ENCODE results near the gene ANK3. TPM values are rescaled to one million over a fixed set of nuclear protein-coding genes. Genes with fewer than 3 reads are reported as not detected.

Gene ANK3
- total and polyA plus RNA-seq, 2 donors from 2014 or later = 38.2 to 214 TPM

DNA sequence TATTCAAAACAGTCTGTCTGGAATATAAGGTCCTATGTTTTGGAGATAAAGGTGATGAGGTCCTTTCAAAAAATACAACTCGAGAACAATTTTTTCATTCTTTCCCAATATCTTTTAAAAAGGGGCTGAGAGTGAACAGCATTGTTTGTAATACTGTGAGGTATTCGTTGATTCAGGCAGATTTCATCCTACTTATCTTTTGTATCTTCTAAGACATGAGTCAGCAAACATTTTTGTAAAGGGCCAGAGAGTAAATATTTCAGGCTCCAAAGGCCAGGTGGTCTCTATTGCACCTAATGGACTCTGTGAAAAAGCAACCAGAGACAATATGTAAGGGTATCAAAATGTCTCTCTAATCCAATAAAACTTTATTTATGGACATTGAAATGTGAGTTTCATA is 8.1 kb upstream of the ANK3 start:
- TF ChIP-seq, protein P1, sequence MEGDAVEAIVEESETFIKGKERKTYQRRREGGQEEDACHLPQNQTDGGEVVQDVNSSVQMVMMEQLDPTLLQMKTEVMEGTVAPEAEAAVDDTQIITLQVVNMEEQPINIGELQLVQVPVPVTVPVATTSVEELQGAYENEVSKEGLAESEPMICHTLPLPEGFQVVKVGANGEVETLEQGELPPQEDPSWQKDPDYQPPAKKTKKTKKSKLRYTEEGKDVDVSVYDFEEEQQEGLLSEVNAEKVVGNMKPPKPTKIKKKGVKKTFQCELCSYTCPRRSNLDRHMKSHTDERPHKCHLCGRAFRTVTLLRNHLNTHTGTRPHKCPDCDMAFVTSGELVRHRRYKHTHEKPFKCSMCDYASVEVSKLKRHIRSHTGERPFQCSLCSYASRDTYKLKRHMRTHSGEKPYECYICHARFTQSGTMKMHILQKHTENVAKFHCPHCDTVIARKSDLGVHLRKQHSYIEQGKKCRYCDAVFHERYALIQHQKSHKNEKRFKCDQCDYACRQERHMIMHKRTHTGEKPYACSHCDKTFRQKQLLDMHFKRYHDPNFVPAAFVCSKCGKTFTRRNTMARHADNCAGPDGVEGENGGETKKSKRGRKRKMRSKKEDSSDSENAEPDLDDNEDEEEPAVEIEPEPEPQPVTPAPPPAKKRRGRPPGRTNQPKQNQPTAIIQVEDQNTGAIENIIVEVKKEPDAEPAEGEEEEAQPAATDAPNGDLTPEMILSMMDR (IDR thresholded peaks at IDR 0.05; ENCODE audit: borderline replicate concordance, extremely low read depth, insufficient read depth) = no peak
- H3K27me3 ChIP-seq (ENCODE audit: control insufficient read depth, insufficient read depth, low read length) = no peaks in the 10 kb centered on the region
- intact Hi-C loops (cut with DNase I) = no loop called here
- no peaks in the 10 kb centered on the region for H3K4me1 ChIP-seq (ENCODE audit: control insufficient read depth in 2 of 3, insufficient read depth in 2 of 3, low read depth in 1 of 3, low read length in 3 of 3)
- H3K4me3 ChIP-seq (ENCODE audit: low read length in 3 of 3) = no peak overlapping the region
- no peaks in the 10 kb centered on the region for H3K9me3 ChIP-seq (ENCODE audit: control insufficient read depth in 2 of 3, insufficient read depth in 1 of 3, low read length in 3 of 3)
- H3K36me3 ChIP-seq (ENCODE audit: control insufficient read depth in 2 of 3, insufficient read depth in 3 of 3, low read length in 3 of 3) = no peaks in the 10 kb centered on the region
- H3K27ac ChIP-seq (ENCODE audit: low read depth in 2 of 2, low read length in 2 of 2) = no peak overlapping the region
- FAIRE-seq (no peak), DNase-seq (no peak)
- no peak overlapping the region for H3K9ac ChIP-seq (ENCODE audit: low read length in 3 of 3)

DNA sequence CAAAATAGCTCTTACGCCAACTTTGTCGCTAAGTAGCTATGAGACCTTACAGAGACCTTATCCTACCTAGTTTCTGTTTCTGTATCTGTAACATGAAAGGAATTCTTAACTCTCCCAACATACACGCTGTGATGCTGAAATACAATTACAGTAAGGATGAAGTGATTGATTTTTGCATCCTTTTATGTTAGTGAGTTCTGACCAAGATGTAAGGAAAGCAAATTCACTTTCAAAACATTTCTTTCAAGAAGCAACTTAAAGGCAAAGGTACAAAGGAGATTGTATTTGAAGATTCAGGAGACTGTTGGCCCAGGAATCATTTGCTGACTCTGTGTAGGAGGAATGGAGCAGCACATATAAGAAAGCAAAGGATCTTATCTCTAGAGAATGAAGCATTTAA is 7.1 kb upstream of the ANK3 start:
- no peaks in the 10 kb centered on the region for H3K4me1 ChIP-seq (ENCODE audit: control insufficient read depth in 2 of 3, insufficient read depth in 2 of 3, low read depth in 1 of 3, low read length in 3 of 3)
- no peak for FAIRE-seq
- no peak overlapping the region for H3K4me3 ChIP-seq (ENCODE audit: low read length in 3 of 3)
- no peak overlapping the region for H3K9ac ChIP-seq (ENCODE audit: low read length in 3 of 3)
- H3K27ac ChIP-seq (ENCODE audit: low read depth in 2 of 2, low read length in 2 of 2) = no peak overlapping the region
- H3K9me3 ChIP-seq (ENCODE audit: control insufficient read depth in 2 of 3, insufficient read depth in 1 of 3, low read length in 3 of 3) = no peaks in the 10 kb centered on the region
- TF ChIP-seq, protein P1 (IDR thresholded peaks at IDR 0.05; ENCODE audit: borderline replicate concordance, extremely low read depth, insufficient read depth) = no peak
- H3K36me3 ChIP-seq (ENCODE audit: control insufficient read depth in 2 of 3, insufficient read depth in 3 of 3, low read length in 3 of 3) = no peaks in the 10 kb centered on the region
- intact Hi-C loops (cut with DNase I) = no loop called here
- no peaks in the 10 kb centered on the region for H3K27me3 ChIP-seq (ENCODE audit: control insufficient read depth, insufficient read depth, low read length)
- DNase-seq = no peak

DNA sequence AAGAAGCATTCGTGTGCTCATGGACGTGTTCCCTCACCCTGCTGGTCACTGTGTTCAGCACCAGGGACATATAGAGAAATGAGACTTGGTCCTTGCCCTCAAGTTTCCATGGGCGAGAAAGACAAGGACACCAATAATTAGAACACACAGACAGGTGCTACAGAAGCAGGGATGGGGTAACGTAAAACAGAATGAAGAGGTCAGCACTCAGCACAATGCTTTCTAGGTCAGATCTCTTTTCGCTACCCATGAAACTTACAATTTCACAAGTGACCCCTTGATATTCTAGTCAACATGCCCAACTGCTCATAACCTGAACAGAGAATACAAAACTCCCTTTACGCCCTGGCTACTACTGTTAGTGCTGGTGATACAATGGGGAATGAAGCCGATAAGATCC is 6.0 kb upstream of the ANK3 start:
- TF ChIP-seq, protein P1 (IDR thresholded peaks at IDR 0.05; ENCODE audit: borderline replicate concordance, extremely low read depth, insufficient read depth) = no peak
- H3K27me3 ChIP-seq (ENCODE audit: control insufficient read depth, insufficient read depth, low read length) = no peaks in the 10 kb centered on the region
- H3K4me1 ChIP-seq (ENCODE audit: control insufficient read depth in 2 of 3, insufficient read depth in 2 of 3, low read depth in 1 of 3, low read length in 3 of 3) = no peaks in the 10 kb centered on the region
- H3K27ac ChIP-seq (ENCODE audit: low read depth in 2 of 2, low read length in 2 of 2) = no peak overlapping the region
- intact Hi-C loops (cut with DNase I) = no loop called here
- no peaks in the 10 kb centered on the region for H3K36me3 ChIP-seq (ENCODE audit: control insufficient read depth in 2 of 3, insufficient read depth in 3 of 3, low read length in 3 of 3)
- H3K4me3 ChIP-seq (ENCODE audit: low read length in 3 of 3) = no peak overlapping the region
- no peak for FAIRE-seq
- no peak for DNase-seq
- H3K9me3 ChIP-seq (ENCODE audit: control insufficient read depth in 2 of 3, insufficient read depth in 1 of 3, low read length in 3 of 3) = no peaks in the 10 kb centered on the region
- no peak overlapping the region for H3K9ac ChIP-seq (ENCODE audit: low read length in 3 of 3)

DNA sequence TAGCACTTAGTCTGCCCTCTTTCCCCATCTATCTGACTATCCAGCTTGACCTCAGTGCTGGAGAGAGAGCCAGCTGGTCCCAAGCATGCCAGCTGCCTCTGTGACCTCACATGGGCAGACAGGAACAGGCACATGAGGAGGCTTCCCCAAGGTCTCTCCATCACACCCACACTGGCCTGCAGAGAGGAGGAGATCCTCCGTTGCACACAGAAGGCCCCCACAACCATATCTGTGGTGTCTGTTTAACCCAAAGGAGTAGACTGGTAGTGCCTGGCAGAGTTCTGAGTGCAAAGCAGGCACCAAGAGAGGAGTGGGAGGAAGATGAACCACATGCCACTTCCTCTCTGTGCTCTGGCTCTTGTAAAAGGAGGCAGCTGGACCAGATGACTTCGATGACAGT is 4.8 kb upstream of the ANK3 start:
- Histone ChIP-seq H3K4me3 (ENCODE audit: low read length in 3 of 3) (no peak overlapping the region), H3K9ac (ENCODE audit: low read length in 3 of 3) (no peak overlapping the region), H3K36me3 (ENCODE audit: control insufficient read depth in 2 of 3, insufficient read depth in 3 of 3, low read length in 3 of 3) (no peaks in the 10 kb centered on the region), H3K9me3 (ENCODE audit: control insufficient read depth in 2 of 3, insufficient read depth in 1 of 3, low read length in 3 of 3) (no peaks in the 10 kb centered on the region), H3K27ac (ENCODE audit: low read depth in 2 of 2, low read length in 2 of 2) (no peak overlapping the region), H3K4me1 (ENCODE audit: control insufficient read depth in 2 of 3, insufficient read depth in 2 of 3, low read depth in 1 of 3, low read length in 3 of 3) (no peaks in the 10 kb centered on the region), H3K27me3 (ENCODE audit: control insufficient read depth, insufficient read depth, low read length) (no peaks in the 10 kb centered on the region)
- DNase-seq (no peak), FAIRE-seq (no peak)
- TF ChIP-seq, protein P1 (IDR thresholded peaks at IDR 0.05; ENCODE audit: borderline replicate concordance, extremely low read depth, insufficient read depth) = no peak
- intact Hi-C loops (cut with DNase I) = no loop called here

Measured in kidney (tissue), 14 donors.